ENCODE results near the gene ZNF326. TPM values are rescaled to one million over a fixed set of nuclear protein-coding genes. Genes with fewer than 3 reads are reported as not detected.

Gene ZNF326
- total RNA-seq, 1 donor from 2014 or later, result 21.1 TPM

Small RNAs within 50 kb of the gene (small RNA-seq; reads per million reads assigned to genes)
- not detected for gene RN7SKP272 (ENCODE audit: low replicate concordance)

Other genes starting within 250 kb of the ZNF326 start
- gene LRRC8D, start 174.1 kb upstream of the ZNF326 start, total RNA-seq, result 10.2 TPM

Data from skin of body (tissue), 2 donors.